Caco-2 (cell line): ENCODE data around the gene TEX54. TPM values are rescaled to one million over a fixed set of nuclear protein-coding genes. Genes with fewer than 3 reads are reported as not detected.

Experiments used
- BruUV-seq: library from RNA; stranded (reverse); fragments of 400-500 nt; replicated peaks from 2 replicates; lab custom pipeline; 2021; lab: Mats Ljungman, UMichigan
- CTCF ChIA-PET: fragments of 300-600 bp; sonication (Branson Sonifier 250); formaldehyde crosslinking; loops from one replicate; lab custom pipeline; 2022; ENCODE audit warnings: antibody characterized with exemption; lab: Charles Lee
- POLR2A ChIA-PET: fragments of 300-600 bp; sonication (Branson Sonifier 250); formaldehyde crosslinking; loops from one replicate; lab custom pipeline; 2022; ENCODE audit warnings: antibody characterized with exemption; lab: Charles Lee
- DNase-seq, 2 experiments: peaks; one replicate each; pipeline versions ENCODE4 v3.0.0 to v3.0.0-alpha.2; 2020 to 2022
- H3K27me3 ChIP-seq: replicated peaks from 2 replicates; pipeline ENCODE4 v1.6.0; 2011; ENCODE audit warnings: low read length; ENCODE audit not compliant: control insufficient read depth, insufficient read depth
- H3K36me3 ChIP-seq: 2 replicates; pipeline ENCODE4 v1.5.1; 2011; ENCODE audit warnings: low read length; ENCODE audit not compliant: control insufficient read depth, insufficient read depth
- H3K4me1 ChIP-seq: fragments of 250-450 bp; sonication (Bioruptor Pico); 2 replicates; pipeline ENCODE4 v1.5.1; 2020; ENCODE audit warnings: mild to moderate bottlenecking
- H3K4me3 ChIP-seq: 2 replicates; pipeline ENCODE4 v1.5.1; 2011; ENCODE audit warnings: low read depth, mild to moderate bottlenecking, control low read depth, low read length
- H3K9me3 ChIP-seq: fragments of 250-450 bp; sonication (Bioruptor Pico); 2 replicates; pipeline ENCODE4 v1.5.1; 2020; ENCODE audit warnings: mild to moderate bottlenecking, moderate library complexity
- H3K27ac Mint-ChIP-seq: one replicate; pipeline ENCODE4 v1.8.0; 2022; ENCODE audit warnings: mixed read lengths; ENCODE audit not compliant: unreplicated experiment
- H3K27me3 Mint-ChIP-seq: one replicate; pipeline ENCODE4 v1.8.0; 2022; ENCODE audit warnings: mixed read lengths; ENCODE audit not compliant: insufficient read depth, unreplicated experiment
- H3K36me3 Mint-ChIP-seq: one replicate; pipeline ENCODE4 v1.8.0; 2022; ENCODE audit warnings: mild to moderate bottlenecking, mixed read lengths; ENCODE audit not compliant: insufficient read depth, unreplicated experiment
- H3K4me1 Mint-ChIP-seq: one replicate; pipeline ENCODE4 v1.8.0; 2022; ENCODE audit warnings: low read depth, mixed read lengths; ENCODE audit not compliant: unreplicated experiment
- H3K4me3 Mint-ChIP-seq: one replicate; pipeline ENCODE4 v1.8.0; 2022; ENCODE audit warnings: mild to moderate bottlenecking, moderate library complexity, mixed read lengths; ENCODE audit not compliant: unreplicated experiment
- H3K9me3 Mint-ChIP-seq: one replicate; pipeline ENCODE4 v1.8.0; 2022; ENCODE audit warnings: mixed read lengths; ENCODE audit not compliant: unreplicated experiment
- CTCF ChIP-seq, 2 experiments: fragments of 200-600 bp in 1 of 2; IDR thresholded peaks; 1 replicate in 1 of 2; 2 replicates in 1 of 2; pipeline versions ENCODE4 v1.5.1 to v1.8.0; 2011 to 2022; ENCODE audit warnings: antibody characterized with exemption in 1 of 2, control low read depth in 1 of 2, inconsistent platforms in 1 of 2, low read depth in 1 of 2, low read length in 1 of 2, mild to moderate bottlenecking in 1 of 2, moderate library complexity in 1 of 2; ENCODE audit not compliant: insufficient read depth in 1 of 2, severe bottlenecking in 1 of 2, unreplicated experiment in 1 of 2
- intact Hi-C: fragments of 100-400 bp; cut with micrococcal nuclease; formaldehyde crosslinking; loops from one replicate; pipeline ENCODE4 v1.10.0; 2022; ENCODE audit not compliant: unreplicated experiment
- total RNA-seq: library from RNA; stranded (reverse); gene quantifications from 2 replicates; pipeline ENCODE4 v1.2.3, GENCODE V29; 2022

TEX54 gene
- total RNA-seq, 1 experiment from 2014 or later = 0.95 TPM

- peaks cover 42% of the 10 kb centered on the region for H3K4me1 Mint-ChIP-seq
- H3K27ac Mint-ChIP-seq = peak overlapping the region; percentile 85
- Histone ChIP-seq H3K27me3 (no peaks in the 10 kb centered on the region), H3K36me3 (peaks cover 8% of the 10 kb centered on the region), H3K4me3 (peak overlapping the region; percentile 92; the same call in 1 of the 2 replicates), H3K4me1 (peaks cover 40% of the 10 kb centered on the region), H3K9me3 (no peaks in the 10 kb centered on the region)
- no peak for TF ChIP-seq CTCF (IDR thresholded peaks at IDR 0.05; ENCODE audit: insufficient read depth in 1 of 2, low read depth in 1 of 2, low read length in 1 of 2, severe bottlenecking in 1 of 2, unreplicated experiment in 1 of 2)
- peaks cover 86% of the 10 kb centered on the region for H3K36me3 Mint-ChIP-seq
- no peaks in the 10 kb centered on the region for H3K9me3 Mint-ChIP-seq
- ChIA-PET POLR2A (interaction anchor here (0.6 to 4.0 kb wide), 7 partner anchors 15 to 131 kb away, joined by 3 to 32 read pairs (median 6); partner anchors contain the start of genes HNRNPUL2 and STX5), CTCF (interaction anchor here (0.7 to 0.9 kb wide), 2 partner anchors 72 to 104 kb away, joined by 4 to 5 read pairs; partner anchors contain the start of gene ZBTB3)
- BruUV-seq = no TSS peak
- DNase-seq = peak; percentile 56 to 71
- intact Hi-C loops = loop anchor here (10.0 kb wide), 1 partner anchor 133 kb away; the partner anchor contains the start of genes HNRNPUL2 and TTC9C
- peak overlapping the region; percentile 77 for H3K4me3 Mint-ChIP-seq
- H3K27me3 Mint-ChIP-seq = no peaks in the 10 kb centered on the region
Observed at GRCh38 chr11:62858201-62858600, 25.6 kb upstream of the TEX54 start.

GRCh38 chr11:62857541-62857982 lies 24.9 kb upstream of the TEX54 start:
- Histone ChIP-seq H3K4me1 (peaks cover 47% of the 10 kb centered on the region), H3K36me3 (peaks cover 11% of the 10 kb centered on the region), H3K4me3 (peak overlapping the region; percentile 92), H3K27me3 (no peaks in the 10 kb centered on the region), H3K9me3 (no peaks in the 10 kb centered on the region)
- H3K36me3 Mint-ChIP-seq = peaks cover 88% of the 10 kb centered on the region
- H3K4me3 Mint-ChIP-seq = peak overlapping the region; percentile 77
- no TSS peak for BruUV-seq
- POLR2A ChIA-PET = interaction anchor here (0.6 to 4.0 kb wide), 11 partner anchors 14 to 1528 kb away, joined by 3 to 32 read pairs (median 5); partner anchors contain the start of genes HNRNPUL2, STX5 and TMEM179B
- no peaks in the 10 kb centered on the region for H3K27me3 Mint-ChIP-seq
- H3K27ac Mint-ChIP-seq = peak overlapping the region; percentile 85
- H3K9me3 Mint-ChIP-seq = no peaks in the 10 kb centered on the region
- intact Hi-C loops = loop anchor here (2.0 to 10.0 kb wide), 2 partner anchors 15 to 133 kb away; partner anchors contain the start of genes HNRNPUL2 and TTC9C
- TF ChIP-seq CTCF (IDR thresholded peaks at IDR 0.05; ENCODE audit: insufficient read depth in 1 of 2, low read depth in 1 of 2, low read length in 1 of 2, severe bottlenecking in 1 of 2, unreplicated experiment in 1 of 2) = no peak
- H3K4me1 Mint-ChIP-seq = peaks cover 42% of the 10 kb centered on the region
- CTCF ChIA-PET = interaction anchor here (0.7 to 0.9 kb wide), 2 partner anchors 71 to 104 kb away, joined by 4 to 5 read pairs; partner anchors contain the start of gene ZBTB3
- DNase-seq = peak; percentile 49 to 62

- DNase-seq = no peak
- Mint-ChIP-seq H3K36me3 (peaks cover 93% of the 10 kb centered on the region), H3K4me1 (peaks cover 48% of the 10 kb centered on the region), H3K27ac (peak overlapping the region; percentile 85), H3K4me3 (peak overlapping the region; percentile 77), H3K9me3 (no peaks in the 10 kb centered on the region), H3K27me3 (no peaks in the 10 kb centered on the region)
- Histone ChIP-seq H3K9me3 (no peaks in the 10 kb centered on the region), H3K4me1 (peaks cover 52% of the 10 kb centered on the region), H3K27me3 (no peaks in the 10 kb centered on the region), H3K4me3 (peak overlapping the region; percentile 92), H3K36me3 (peaks cover 13% of the 10 kb centered on the region)
- POLR2A ChIA-PET = interaction anchor here (0.5 to 4.0 kb wide), 19 partner anchors 13 to 283 kb away, joined by 3 to 59 read pairs (median 7); partner anchors contain the start of genes B3GAT3, C11orf98, CSKMT and EEF1G
- CTCF ChIA-PET = interaction anchor here (0.7 to 1.8 kb wide), 5 partner anchors 24 to 128 kb away, joined by 3 to 7 read pairs (median 4); partner anchors contain the start of genes SLC3A2, TMEM179B and TTC9C
- no peak for TF ChIP-seq CTCF (IDR thresholded peaks at IDR 0.05; ENCODE audit: insufficient read depth in 1 of 2, low read depth in 1 of 2, low read length in 1 of 2, severe bottlenecking in 1 of 2, unreplicated experiment in 1 of 2)
- intact Hi-C loops = loop anchor here (1.0 to 10.0 kb wide), 3 partner anchors 14 to 132 kb away; partner anchors contain the start of genes HNRNPUL2 and TTC9C
- BruUV-seq = TSS peak; percentile 87
Observed at GRCh38 chr11:62856333-62856895, 23.8 kb upstream of the TEX54 start.
